Sigmoid colon (tissue), 7 donors: ENCODE measurements around the gene HMCN1. TPM values are rescaled to one million over a fixed set of nuclear protein-coding genes. Genes with fewer than 3 reads are reported as not detected.

Experiments
- DNase-seq: peaks from one replicate; pipeline ENCODE4 v3.0.0-alpha.2; 2019
- H3K27ac ChIP-seq, 4 donors: fragments of 200-600 bp; sonication (generic); one replicate each; pipeline ENCODE4 v1.5.1; 2016 to 2019; ENCODE audit warnings: mild to moderate bottlenecking in 1 of 4
- H3K27me3 ChIP-seq, 3 donors: fragments of 200-600 bp; sonication (generic); one replicate each; pipeline ENCODE4 v1.5.1; 2019; ENCODE audit warnings: mild to moderate bottlenecking in 1 of 3
- H3K36me3 ChIP-seq, 4 donors: fragments of 200-600 bp; sonication (generic); one replicate each; pipeline ENCODE4 v1.5.1; 2016 to 2019
- H3K4me1 ChIP-seq, 4 donors: fragments of 200-600 bp; sonication (generic); one replicate each; pipeline ENCODE4 v1.5.1; 2017 to 2019
- H3K4me3 ChIP-seq, 4 donors: fragments of 200-600 bp; sonication (generic); one replicate each; pipeline ENCODE4 v1.5.1; 2017 to 2019; ENCODE audit warnings: mild to moderate bottlenecking in 2 of 4, moderate library complexity in 1 of 4
- H3K9me3 ChIP-seq, 4 donors: fragments of 200-600 bp in 3 of 4; sonication (generic) in 3 of 4; one replicate each; pipeline versions ENCODE4 v1.5.1 to v1.6.1; 2013 to 2019
- CTCF ChIP-seq, 4 experiments: fragments of 450-650 bp in 3 of 4; fragments of 200-600 bp in 1 of 4; IDR thresholded peaks; one replicate each; pipeline ENCODE4 v1.5.1; 2016 to 2019; ENCODE audit warnings: antibody characterized with exemption in 4 of 4, mild to moderate bottlenecking in 3 of 4, moderate library complexity in 2 of 4
- EP300 ChIP-seq, 4 donors: sonication (generic); formaldehyde crosslinking; IDR thresholded peaks; one replicate each; pipeline ENCODE4 v1.6.1; 2017; ENCODE audit warnings: antibody characterized with exemption in 4 of 4
- POLR2A ChIP-seq, 2 donors: fragments of 450-650 bp; IDR thresholded peaks; one replicate each; pipeline ENCODE4 v1.6.1; 2016; ENCODE audit warnings: antibody characterized with exemption in 2 of 2, mild to moderate bottlenecking in 2 of 2, moderate library complexity in 2 of 2
- POLR2AphosphoS5 ChIP-seq, 4 donors: sonication (generic); formaldehyde crosslinking; IDR thresholded peaks; one replicate each; pipeline ENCODE4 v1.6.1; 2017; ENCODE audit warnings: antibody characterized with exemption in 4 of 4
- WGBS, 2 donors: extraction: QIAGEN DNeasy Blood & Tissue Kit; methylation state at CpG; one replicate each; pipeline ENCODE4 v1.1.7; 2013; 5-methylcytosine and 5-hydroxymethylcytosine counted together
- intact Hi-C: fragments of 100-400 bp; cut with DNase I; formaldehyde crosslinking; loops from one replicate; pipeline ENCODE4 v1.15.1; 2023
- polyA plus RNA-seq, 3 donors: library from polyadenylated mRNA; stranded (reverse); fragments of 200-250 nt; gene quantifications; one replicate each; pipeline ENCODE4 v1.2.3, GENCODE V29; 2013
- total RNA-seq, 4 donors: library from RNA; depleted of rRNA; stranded (reverse); fragments of >200 nt; gene quantifications; one replicate each; pipeline ENCODE4 v1.1.0, GENCODE V29; 2016
- donor health status: healthy with polysubstance abuse.
- donor health status: Bipolar disorder and iron deficiency.
- donor health status: healthy.

Gene HMCN1
- total and polyA plus RNA-seq, 7 donors = under 0.01 to 22.7 (median 6.7) TPM

GRCh38 chr1:185972096-185972850, 238.1 kb downstream of the HMCN1 start:
- no peaks in the 10 kb centered on the region for H3K27me3 ChIP-seq
- 84 to 85% methylated on average over 3 of the region's 3 CpGs for WGBS, 2 donors
- TF ChIP-seq EP300 (IDR thresholded peaks at IDR 0.05) = no peak
- no peak for TF ChIP-seq CTCF (IDR thresholded peaks at IDR 0.05)
- no peak for TF ChIP-seq POLR2AphosphoS5 (IDR thresholded peaks at IDR 0.05)
- no peak for TF ChIP-seq POLR2A (IDR thresholded peaks at IDR 0.05)
- no peaks in the 10 kb centered on the region for H3K36me3 ChIP-seq
- H3K4me1 ChIP-seq = peaks cover 0 to 14% (median 8%) of the 10 kb centered on the region in 4 donors
- no peak overlapping the region for H3K27ac ChIP-seq
- no peak for DNase-seq
- H3K9me3 ChIP-seq = no peaks in the 10 kb centered on the region
- intact Hi-C loops = no loop called here
- no peak overlapping the region for H3K4me3 ChIP-seq

- H3K27me3 ChIP-seq = no peaks in the 10 kb centered on the region
- TF ChIP-seq POLR2AphosphoS5 (IDR thresholded peaks at IDR 0.05) (no peak), EP300 (IDR thresholded peaks at IDR 0.05) (no peak), POLR2A (IDR thresholded peaks at IDR 0.05) (no peak), CTCF (IDR thresholded peaks at IDR 0.05) (no peak)
- H3K4me3 ChIP-seq = no peak overlapping the region
- WGBS, 2 donors = 76 to 80% methylated on average over 1 of the region's 1 CpG
- H3K4me1 ChIP-seq = peaks cover 0 to 14% (median 8%) of the 10 kb centered on the region in 4 donors
- no peak for DNase-seq
- intact Hi-C loops = no loop called here
- H3K27ac ChIP-seq = no peak overlapping the region
- no peaks in the 10 kb centered on the region for H3K36me3 ChIP-seq
- H3K9me3 ChIP-seq = no peaks in the 10 kb centered on the region
Observed at GRCh38 chr1:185973645-185974044, 239.5 kb downstream of the HMCN1 start.

- peaks cover 0 to 7% (median 1%) of the 10 kb centered on the region in 4 donors for H3K4me1 ChIP-seq
Observed at GRCh38 chr1:185974367-185975170, 240.4 kb downstream of the HMCN1 start.

GRCh38 chr1:185980891-185981290, 246.7 kb downstream of the HMCN1 start:
- Histone ChIP-seq H3K36me3 (no peaks in the 10 kb centered on the region), H3K4me3 (no peak overlapping the region), H3K4me1 (no peaks in the 10 kb centered on the region), H3K9me3 (no peaks in the 10 kb centered on the region), H3K27ac (no peak overlapping the region), H3K27me3 (no peaks in the 10 kb centered on the region)
- intact Hi-C loops = no loop called here
- TF ChIP-seq CTCF (IDR thresholded peaks at IDR 0.05) (no peak), EP300 (IDR thresholded peaks at IDR 0.05) (no peak), POLR2AphosphoS5 (IDR thresholded peaks at IDR 0.05) (no peak), POLR2A (IDR thresholded peaks at IDR 0.05) (no peak)
- 82 to 91% methylated on average over 1 of the region's 1 CpG for WGBS, 2 donors
- no peak for DNase-seq

More at GRCh38 chr1:185974367-185975170, 240.4 kb downstream of the HMCN1 start:
- DNase-seq = no peak
- H3K4me3 ChIP-seq = no peak overlapping the region
- peak overlapping the region in 1 of 4 donors; percentile 16 for H3K27ac ChIP-seq
- H3K36me3 ChIP-seq = no peaks in the 10 kb centered on the region
- intact Hi-C loops = no loop called here
- no peaks in the 10 kb centered on the region for H3K9me3 ChIP-seq
- no peaks in the 10 kb centered on the region for H3K27me3 ChIP-seq
- WGBS, 2 donors = 88 to 90% methylated on average over 3 of the region's 3 CpGs
- no peak for TF ChIP-seq EP300 (IDR thresholded peaks at IDR 0.05)
- no peak for TF ChIP-seq POLR2A (IDR thresholded peaks at IDR 0.05)
- no peak for TF ChIP-seq CTCF (IDR thresholded peaks at IDR 0.05)
- TF ChIP-seq POLR2AphosphoS5 (IDR thresholded peaks at IDR 0.05) = no peak
